ENCODE measurements around the gene COL18A1.

- no peak for TF ChIP-seq CTCF (conservative IDR thresholded peaks at IDR 0.05; ENCODE audit: low read depth, low read length)
- no peak for TF ChIP-seq EZH2 (IDR thresholded peaks at IDR 0.05; ENCODE audit: low read length, unreplicated experiment)
Measured at GRCh38 chr21:45393021-45393420, 11.9 kb upstream of the COL18A1 start.
